NOMO-1 (cell line): ENCODE results near the gene MEGF11.

Source experiments
- DNase-seq, 2 experiments: peaks; one replicate each; lab custom pipeline; 2025; ENCODE audit not compliant: unreplicated experiment in 2 of 2; lab: John Stamatoyannopoulos, UW

The MEGF11 gene

DNA sequence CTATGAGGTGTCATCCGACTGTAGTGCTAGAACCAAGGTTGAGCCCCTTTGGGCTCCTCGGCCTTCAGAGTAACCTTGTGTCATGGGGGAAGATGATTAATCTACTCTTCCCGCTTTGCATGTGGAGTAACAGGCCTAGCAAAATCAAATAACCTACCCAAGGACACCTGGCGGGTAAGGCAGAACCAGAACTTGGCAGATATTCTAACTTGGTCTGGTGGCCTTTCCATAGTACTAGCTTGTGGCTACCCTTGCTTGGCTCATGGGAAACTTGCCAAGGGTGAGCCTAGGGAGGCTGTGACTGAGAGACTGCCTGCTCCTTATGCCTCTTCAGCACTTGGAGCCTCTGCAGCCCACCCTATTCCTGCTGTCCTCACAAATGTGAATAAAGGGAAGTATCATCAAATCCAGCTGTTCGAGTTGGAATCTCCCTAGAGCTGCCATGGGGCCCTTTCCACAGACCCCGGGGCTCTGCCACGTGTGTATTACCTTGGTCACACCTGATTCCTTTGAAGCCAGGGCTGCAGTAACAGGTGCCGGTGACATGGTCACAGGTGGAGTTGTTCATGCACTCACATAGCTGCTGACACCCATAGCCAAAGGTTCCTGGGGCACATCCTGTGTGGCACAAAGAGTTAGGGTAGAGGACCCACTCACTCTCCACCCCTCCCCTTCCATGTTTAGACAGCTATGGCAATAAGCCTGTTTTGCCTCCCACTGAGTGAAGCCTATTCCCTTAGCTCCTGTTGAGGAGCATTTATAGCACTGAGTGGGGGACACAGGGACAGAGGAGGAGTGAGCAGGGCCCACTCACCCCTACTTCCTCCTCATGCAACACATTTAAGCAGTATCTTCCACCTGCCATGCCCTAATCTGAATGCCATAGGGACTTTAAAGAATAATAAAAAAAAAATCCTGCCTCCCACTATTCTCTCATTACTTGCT lies 338.3 kb downstream of the MEGF11 start:
- DNase-seq, result no peak

DNA sequence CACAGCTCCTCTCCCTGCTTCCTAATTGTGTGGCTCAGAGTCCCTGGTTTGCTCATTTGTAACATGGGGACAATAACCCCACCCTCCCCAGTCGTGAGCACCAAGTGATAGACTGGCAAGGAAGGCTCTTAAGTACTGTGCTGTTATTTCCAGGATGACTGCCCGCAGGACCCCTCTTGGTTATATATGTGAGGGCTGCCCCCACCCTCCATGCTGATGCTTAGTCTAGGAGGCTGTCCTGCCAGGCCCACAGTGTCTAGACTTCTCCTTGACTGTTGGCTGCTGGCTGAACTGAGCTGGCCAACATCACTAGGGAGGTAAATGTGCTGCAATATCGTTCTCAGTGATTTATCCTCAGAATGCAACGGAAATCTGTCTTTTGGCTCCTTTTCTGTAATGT lies 339.2 kb downstream of the MEGF11 start:
- no peak for DNase-seq

DNA sequence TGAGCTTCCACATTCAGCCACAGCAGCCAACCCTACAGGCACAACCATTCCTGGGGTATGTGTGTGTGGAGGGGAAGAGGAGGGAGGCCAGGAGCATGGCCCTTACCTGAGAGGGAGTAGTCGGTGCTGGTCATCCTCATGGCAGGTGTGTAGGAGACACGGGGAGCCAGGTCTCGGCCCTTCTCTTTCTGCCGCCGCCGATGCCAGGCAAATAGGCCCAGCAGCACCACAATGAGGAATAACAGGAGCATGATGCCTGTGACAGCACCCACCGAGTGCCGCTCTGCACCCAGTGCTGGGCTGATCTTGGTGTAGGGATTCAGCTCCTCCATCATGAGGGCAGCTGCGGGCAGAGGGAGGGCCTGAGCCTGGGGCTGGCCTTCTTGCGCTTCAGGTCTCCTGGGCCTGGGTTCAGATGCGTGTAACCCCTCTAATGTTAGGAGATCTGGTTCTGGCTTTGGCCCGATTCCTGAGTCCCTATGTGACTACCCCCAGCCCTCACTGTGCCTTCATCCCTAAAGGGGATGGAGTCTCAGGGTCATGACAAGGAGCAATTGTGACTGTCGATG lies 339.8 kb downstream of the MEGF11 start:
- DNase-seq, result no peak

DNA sequence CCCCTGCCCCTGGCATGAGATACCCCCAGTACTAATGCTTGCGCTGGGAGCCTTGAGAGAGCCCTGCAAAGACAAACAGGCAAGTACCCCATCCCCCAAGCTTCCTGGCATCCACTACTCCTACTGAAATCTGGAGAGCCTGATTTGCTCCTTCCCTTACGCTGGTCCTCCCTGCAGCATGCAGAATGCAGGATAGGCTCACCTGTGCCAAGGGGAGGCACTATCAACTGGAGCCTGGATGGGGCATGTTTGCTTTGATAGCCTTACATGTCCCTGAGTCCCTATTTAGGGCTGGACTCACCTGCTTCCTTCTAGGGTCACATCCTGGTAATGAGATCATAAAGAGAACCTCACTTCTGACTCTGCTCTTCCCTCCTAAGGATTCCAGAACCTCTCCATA lies 341.3 kb downstream of the MEGF11 start:
- no peak for DNase-seq

DNA sequence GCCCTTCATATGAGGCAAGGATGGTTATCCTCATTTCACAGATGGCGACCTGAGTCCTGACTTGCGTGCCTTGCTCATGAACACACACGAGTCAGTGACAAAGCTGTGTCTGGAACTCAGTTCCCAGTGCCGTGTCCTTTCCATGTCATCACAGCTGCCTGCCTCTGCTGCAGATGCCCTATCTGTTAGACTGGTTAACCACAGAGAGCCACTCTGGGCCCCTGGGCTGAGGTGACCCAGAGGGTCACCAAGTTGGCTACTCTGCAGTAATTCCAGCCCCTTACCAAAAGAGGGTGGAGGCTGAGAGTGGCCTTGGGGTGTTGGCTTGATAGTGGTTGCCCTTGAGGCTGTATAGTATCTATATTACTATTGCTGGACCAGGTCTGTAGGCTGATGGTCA lies 343.2 kb downstream of the MEGF11 start:
- no peak for DNase-seq

DNA sequence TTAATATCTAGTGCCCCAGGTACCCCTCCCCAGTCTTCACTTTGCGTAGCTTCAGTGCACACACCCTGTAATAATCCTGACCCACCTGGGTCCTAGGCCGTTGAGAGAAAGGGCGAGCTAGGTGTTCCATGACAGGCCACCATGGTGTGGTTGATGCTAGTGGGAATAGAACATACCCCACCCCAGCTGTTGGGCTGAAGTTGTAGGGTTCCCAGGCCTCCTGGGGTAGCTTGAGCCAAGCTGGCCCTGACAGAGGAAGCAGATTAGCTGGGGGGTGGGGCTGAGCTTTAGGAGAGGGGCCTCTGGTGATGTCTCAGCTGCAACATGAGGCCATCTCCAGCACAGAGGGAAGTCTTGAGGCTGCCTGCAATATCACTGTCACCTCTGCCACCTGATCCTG lies 343.7 kb downstream of the MEGF11 start:
- no peak for DNase-seq

DNA sequence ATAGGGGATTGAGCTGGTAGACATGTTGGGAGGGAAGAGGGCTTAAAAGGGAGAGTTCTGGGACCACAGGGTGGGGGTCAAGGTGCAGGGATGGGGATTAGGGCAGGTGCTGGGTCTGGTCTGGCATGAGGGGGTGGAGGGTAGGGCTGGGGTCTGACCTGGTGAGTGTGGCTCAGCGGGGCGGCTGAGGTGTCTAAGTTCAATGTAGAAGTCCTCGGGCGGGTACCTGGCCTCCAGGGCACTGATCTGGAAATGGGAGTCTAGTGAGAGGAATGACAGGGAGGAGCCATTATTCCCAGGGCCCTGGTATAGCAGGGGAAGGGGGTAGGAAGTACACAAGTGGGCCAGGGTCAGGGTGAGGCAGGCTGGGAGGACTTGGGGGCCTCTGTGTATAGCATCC lies 344.7 kb downstream of the MEGF11 start:
- DNase-seq, result no peak

DNA sequence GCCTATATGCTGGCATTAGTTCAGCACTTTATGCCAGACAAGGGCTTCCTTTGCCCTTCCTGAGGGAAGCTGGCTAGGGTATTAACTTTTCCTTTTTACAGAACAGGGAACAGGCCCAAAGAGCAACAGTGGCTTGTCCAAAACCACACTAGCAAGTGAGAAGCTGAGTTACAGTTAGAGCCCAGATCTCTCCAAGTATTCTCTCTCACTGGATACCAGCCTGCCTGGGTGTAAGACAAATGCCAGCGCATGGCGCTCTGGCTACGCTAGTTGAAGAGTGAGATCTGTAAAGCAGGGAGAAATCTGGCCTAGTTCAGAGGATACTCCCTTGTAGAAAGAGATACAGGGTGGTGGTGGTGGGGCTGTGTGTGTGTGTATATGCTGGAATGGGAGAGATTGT lies 345.9 kb downstream of the MEGF11 start:
- no peak for DNase-seq

DNA sequence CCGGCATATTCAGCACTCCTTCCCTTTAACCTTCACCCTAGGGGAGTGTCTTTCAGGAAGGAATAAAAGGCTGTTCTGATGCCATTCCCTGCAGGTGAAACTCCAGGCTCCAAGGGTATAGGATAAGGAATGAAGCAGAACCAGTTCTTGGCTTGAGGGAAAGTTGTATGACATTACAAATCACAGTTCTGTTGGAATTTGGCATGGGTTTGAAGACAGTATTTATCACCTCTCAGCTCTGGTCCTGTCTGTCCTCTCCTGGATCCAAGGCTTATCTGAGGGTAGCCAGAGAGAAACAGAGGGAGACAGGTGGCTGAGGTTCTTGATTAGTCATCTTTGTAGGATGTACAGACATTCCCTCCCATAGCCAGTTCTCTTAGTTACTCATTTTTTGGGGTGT lies 347.2 kb downstream of the MEGF11 start:
- DNase-seq, result no peak

DNA sequence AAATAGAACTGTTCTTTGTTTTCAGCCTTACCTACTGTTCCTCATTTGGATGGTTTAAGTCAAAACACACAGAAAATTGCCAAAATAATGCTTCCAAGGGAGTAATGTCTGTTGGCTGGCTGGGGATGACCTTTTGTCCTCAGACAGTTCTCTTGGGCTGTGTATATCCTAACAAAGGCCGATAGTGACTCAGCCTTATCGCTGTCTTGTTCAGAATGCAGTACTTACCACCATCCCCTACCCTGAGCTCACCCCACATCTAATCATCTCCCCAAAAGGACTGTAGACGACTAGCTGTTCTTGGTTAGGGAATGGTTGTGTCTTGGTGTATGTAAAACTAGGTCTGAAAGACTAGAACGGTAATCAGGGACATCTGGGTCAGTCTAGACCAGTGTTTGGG lies 349.2 kb downstream of the MEGF11 start:
- no peak for DNase-seq

DNA sequence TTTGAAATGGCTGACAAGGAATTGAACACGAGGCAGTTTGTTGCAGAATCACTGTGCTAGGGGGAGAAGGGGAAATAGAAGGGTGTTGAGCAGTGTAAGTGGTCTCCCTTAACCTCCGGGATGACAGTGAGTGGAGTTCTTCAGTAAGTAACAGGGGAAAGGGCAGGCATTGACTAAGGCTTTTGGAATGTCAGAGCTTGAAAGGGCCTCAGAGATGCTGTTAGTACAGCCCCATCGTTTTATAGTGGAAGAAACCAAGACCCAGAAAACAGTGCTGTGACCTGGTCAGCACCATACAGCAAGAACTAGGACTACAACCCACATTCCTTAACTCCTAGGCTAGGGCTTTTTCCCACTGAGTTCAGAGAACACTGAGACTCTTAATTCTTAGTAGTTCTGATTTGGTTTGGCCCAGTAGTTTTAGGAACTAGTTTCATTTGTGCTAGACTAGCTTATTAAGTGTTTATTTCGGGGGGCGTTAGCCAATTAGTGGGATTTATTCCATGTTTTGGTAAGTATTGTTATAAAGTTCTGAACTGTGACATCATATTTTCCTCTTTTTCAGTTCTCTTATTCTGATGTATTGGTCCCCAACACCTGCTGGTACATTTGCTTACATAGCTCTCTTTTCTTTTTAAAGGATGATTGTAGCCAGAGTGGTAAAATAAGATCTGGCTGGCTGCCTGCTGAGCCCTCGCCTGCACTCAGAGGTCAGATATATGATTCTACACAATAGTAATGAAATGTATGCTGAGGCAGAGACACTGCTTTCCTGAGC lies 350.1 kb downstream of the MEGF11 start:
- no peak for DNase-seq

DNA sequence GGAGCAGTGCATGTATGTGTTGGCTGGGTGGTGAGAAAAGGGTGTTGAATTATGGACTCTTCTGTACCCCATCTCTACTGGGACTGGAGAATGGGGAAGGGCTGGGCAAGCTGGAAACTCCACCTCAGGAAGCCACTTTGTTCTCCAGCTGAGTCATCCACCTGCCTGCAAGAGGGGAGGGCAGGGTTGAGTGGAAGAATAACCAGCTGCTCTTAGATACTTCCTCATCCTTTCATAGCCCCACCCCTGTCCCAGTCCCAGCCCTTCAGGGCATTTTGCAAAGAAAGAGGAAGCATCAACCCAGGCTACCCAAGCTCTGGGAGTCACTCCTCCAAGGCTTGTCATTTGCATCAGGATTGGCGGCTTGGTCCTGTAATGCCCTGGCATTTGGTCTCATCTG lies 351.2 kb downstream of the MEGF11 start:
- peak; percentile 95 to 96 for DNase-seq

DNA sequence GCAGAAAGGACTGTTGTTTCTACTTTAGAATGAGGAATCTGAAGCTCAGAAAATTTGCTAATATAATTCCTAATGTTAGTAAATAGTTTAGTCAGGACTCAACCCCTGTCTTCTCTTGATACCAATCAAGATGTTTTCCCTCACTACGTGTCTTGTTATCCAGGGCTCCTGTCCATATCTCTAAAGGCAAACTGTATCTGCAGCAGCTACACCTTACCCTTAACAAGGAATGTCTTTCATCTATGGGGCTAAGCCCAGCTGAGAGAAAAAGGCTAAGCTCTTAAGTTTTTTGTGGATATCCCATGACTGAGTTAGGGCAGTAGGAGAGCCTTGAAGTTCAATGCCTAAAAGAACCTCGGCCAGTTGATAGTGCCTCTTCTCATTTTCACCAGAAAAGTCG lies 351.7 kb downstream of the MEGF11 start:
- no peak for DNase-seq

DNA sequence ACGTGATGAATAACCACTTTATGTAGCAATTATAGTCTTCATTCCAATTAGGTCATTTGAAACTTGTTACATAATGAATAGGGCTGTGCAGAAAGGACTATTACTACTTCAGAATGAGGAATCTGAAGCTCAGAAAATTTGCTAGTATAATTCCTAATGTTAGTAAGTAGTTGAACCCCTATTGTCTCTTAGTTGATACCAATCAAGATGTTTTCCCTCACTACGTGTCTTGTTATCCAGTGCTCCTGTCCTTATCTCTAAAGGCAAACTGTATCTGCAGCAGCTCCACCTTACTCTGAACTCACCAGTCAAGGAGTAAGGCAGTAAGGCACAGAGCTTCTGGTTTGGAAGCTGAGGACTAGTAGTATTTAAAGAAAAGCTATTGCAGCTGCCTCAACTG lies 352.2 kb downstream of the MEGF11 start:
- no peak for DNase-seq

DNA sequence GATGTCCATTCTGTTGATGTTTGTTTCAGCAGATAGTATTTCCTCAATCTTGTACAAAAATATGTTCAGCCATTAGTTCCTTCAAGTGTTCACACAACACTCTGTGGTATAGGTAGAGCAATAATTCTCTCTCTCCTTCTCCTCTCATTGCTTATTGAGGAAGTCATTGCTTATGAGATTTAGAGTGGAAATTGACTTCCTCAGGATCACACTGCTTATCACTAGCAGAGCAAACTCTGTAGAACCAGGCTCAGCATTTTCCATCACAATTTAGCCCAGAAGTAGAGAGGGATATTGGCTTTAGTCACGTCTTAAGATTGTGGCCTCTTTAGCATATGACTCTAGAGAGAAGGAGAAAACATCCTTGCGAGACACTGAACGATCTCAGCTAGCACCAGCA lies 353.1 kb downstream of the MEGF11 start:
- peak in 1 of 2 experiments; percentile 3 for DNase-seq

DNA sequence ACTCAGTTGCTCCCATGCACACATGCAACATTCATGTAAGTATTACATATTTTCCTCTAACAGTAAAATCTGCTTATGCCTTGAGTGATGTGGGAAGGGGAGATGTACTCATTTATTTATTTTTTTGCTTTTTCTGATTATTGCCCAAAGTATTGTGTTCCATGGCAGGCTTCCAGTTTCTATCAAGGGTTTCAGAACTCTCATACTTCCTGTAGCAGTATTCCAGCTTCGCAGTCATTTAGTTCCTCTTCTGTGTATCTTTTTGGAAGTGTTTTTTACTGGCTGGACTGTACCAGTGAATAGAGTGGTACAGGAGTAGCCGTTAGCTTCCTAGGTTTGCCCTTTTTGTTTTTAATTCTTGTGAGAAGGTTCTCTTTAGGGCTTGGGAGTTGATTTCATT lies 357.3 kb downstream of the MEGF11 start:
- no peak for DNase-seq

DNA sequence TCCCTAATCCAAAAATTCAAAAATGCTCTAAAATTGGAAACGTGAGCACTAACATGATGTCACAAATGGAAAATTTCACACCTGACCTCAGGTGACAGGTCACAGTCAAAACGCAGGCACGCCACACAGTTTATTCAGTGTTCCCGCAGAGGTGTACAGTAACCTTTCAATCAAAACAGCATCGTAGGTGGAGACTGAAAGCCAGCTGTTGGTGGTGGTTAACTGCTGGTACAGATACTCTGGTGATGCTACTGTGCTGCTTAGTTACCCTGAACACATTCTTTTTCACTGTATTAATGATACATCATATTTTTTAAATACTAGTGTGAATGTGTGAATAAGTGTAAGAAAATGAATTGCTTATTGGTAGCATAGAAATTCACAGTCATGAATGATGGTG lies 360.5 kb downstream of the MEGF11 start:
- no peak for DNase-seq

DNA sequence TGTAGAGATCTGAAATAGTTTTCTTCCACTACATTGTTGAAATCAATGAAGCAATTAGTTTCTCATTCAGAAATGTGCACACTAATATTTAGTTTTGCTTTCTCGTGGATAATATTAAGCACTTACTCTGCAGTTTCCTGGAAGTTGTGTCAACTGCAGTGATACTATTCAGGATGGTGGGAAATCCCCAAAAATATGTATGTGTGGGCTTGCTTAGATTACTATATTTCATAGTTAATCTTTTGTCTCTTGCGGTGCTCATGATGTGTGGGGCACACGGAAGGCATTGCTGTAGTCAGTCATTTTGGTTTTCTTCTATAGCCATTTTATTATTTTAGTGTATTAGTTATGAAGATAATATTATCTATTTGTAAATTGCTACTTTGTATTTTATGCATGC lies 364.6 kb downstream of the MEGF11 start:
- no peak for DNase-seq

DNA sequence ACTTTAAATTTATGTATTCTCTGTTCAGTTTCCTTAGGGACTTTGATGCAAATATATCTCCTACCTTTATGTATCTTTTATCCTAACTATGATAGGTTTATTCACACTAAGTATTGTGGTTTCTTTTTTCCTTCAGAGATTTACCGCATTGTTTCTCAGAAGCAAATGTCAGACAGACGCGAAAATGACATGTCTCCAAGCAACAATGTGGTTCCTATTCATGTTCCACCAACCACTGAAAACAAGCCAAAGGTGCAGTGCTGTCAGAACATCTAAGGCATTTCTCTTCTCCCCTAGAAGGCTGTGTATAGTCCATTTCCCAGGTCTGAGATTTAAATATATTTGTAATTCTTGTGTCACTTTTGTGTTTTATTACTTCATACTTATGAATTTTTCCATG lies 366.0 kb downstream of the MEGF11 start:
- DNase-seq, result no peak

DNA sequence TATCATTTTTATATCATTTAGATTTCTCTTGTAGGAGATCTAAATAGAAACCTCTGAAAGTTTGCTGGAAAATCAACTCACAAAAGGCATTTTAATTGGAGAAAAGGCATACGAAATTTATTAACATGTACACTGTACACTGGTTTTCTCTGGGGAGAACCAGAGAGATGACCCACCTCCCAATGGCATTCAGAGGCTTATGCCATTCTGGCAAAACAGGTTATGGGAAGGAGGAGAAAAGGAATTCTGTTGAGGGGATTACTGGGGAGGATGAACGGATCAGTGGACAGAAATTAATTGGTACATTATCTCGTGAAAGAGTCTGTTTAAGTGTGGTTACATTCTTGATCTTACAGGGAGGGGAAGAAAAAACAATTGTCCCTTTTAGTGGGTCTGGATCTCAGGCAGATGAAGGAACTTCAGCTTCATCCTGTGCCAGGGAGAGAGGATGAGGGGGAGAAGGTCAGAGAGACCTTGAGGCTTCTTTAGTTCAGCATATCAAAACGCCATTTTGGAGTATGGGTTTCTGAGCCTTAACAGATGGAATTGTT lies 367.8 kb downstream of the MEGF11 start:
- no peak for DNase-seq

DNA sequence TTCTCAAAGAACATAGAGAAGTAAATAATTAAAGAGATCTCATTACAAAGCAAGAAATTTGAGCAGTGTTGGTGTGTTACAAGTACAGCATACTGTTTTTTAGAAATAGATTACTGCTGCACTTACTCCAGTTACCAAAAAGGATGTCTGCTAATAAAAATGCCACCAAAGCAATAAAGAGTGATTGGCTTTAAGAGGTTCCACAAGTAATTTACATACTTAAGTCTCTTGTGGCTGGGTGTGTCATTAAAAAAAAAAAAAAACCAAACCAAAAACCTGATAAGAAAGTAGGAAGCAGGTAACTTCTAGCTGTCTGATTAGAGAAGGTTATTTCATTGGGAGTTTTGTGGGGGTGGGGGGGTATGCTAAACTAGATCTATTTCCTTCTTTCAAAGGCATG lies 369.0 kb downstream of the MEGF11 start:
- no peak for DNase-seq
